Transverse colon (tissue), 4 donors: ENCODE results near the gene BHLHA9.

ENCODE experiments used
- CTCF ChIP-seq, 5 experiments: fragments of 200-600 bp in 3 of 5; fragments of 450-650 bp in 2 of 5; sonication (generic) in 3 of 5; IDR thresholded peaks; 1 replicate in 2 of 5; 2 replicates in 3 of 5; pipeline ENCODE4 v1.5.1; 2016 to 2017; ENCODE audit warnings: antibody characterized with exemption in 5 of 5, inconsistent platforms in 3 of 5, mild to moderate bottlenecking in 2 of 5, moderate library complexity in 1 of 5
- EP300 ChIP-seq: sonication (generic); formaldehyde crosslinking; IDR thresholded peaks from one replicate; pipeline ENCODE4 v1.6.1; 2017; ENCODE audit warnings: antibody characterized with exemption, low read depth
- POLR2A ChIP-seq: fragments of 450-650 bp; IDR thresholded peaks from one replicate; pipeline ENCODE4 v1.6.1; 2016; ENCODE audit warnings: antibody characterized with exemption, mild to moderate bottlenecking, moderate library complexity
- POLR2AphosphoS5 ChIP-seq, 3 donors: sonication (generic); formaldehyde crosslinking; IDR thresholded peaks; one replicate each; pipeline ENCODE4 v1.6.1; 2016; ENCODE audit warnings: antibody characterized with exemption in 3 of 3

- TF ChIP-seq CTCF (IDR thresholded peaks at IDR 0.05) (no peak), POLR2AphosphoS5 (IDR thresholded peaks at IDR 0.05) (no peak), EP300 (no peak), POLR2A (no peak)
Measured at GRCh38 chr17:1223662-1224061, 46.6 kb upstream of the BHLHA9 start.
